GM12878 (cell line): ENCODE results near the gene CSNK2A1. TPM values are rescaled to one million over a fixed set of nuclear protein-coding genes. Genes with fewer than 3 reads are reported as not detected.

Source experiments
- BACH1 ChIP-seq: fragments of 450-650 bp; IDR thresholded peaks from 2 replicates; pipeline ENCODE4 v1.6.1; 2017; ENCODE audit warnings: mild to moderate bottlenecking, borderline replicate concordance
- CHD4 ChIP-seq: fragments of 200-600 bp; sonication (generic); IDR thresholded peaks from 2 replicates; pipeline ENCODE4 v1.6.1; 2016; ENCODE audit warnings: mild to moderate bottlenecking
- CREM ChIP-seq: IDR thresholded peaks from 2 replicates; pipeline ENCODE4 v1.6.1; 2014; ENCODE audit warnings: antibody characterized with exemption, low read depth
- EP300 ChIP-seq, 2 experiments: fragments of 150-350 bp in 1 of 2; IDR thresholded peaks; 2 replicates each; pipeline ENCODE4 v1.6.1; 2011 to 2012; ENCODE audit warnings: low read depth in 2 of 2, low read length in 2 of 2, borderline replicate concordance in 1 of 2, improper control_type of control experiment in 1 of 2, inconsistent platforms in 1 of 2; ENCODE audit not compliant: control insufficient read depth in 1 of 2
- FOXK2 ChIP-seq: fragments of 450-650 bp; IDR thresholded peaks from 2 replicates; pipeline ENCODE4 v1.6.1; 2017; ENCODE audit warnings: mild to moderate bottlenecking, moderate library complexity
- HCFC1 ChIP-seq: fragments of 150-350 bp; IDR thresholded peaks from 2 replicates; pipeline ENCODE4 v1.6.1; 2014; ENCODE audit warnings: low read length
- NFIC ChIP-seq: IDR thresholded peaks from 2 replicates; pipeline ENCODE4 v1.6.1; 2012; ENCODE audit warnings: low read depth, mild to moderate bottlenecking, inconsistent platforms, low read length, moderate library complexity
- POLR2AphosphoS2 ChIP-seq: IDR thresholded peaks from 2 replicates; pipeline ENCODE4 v1.6.1; 2011; ENCODE audit warnings: low read depth, mild to moderate bottlenecking, low read length, improper control_type of control experiment, moderate library complexity
- POLR2AphosphoS5 ChIP-seq: IDR thresholded peaks from 2 replicates; pipeline ENCODE4 v1.6.1; 2011; ENCODE audit warnings: mild to moderate bottlenecking, low read length, inconsistent platforms
- POU2F2 ChIP-seq: IDR thresholded peaks from 3 replicates; pipeline ENCODE4 v1.6.1; 2011; ENCODE audit warnings: low read depth, mild to moderate bottlenecking, low read length, borderline replicate concordance
- PRDM15 ChIP-seq: fragments of 450-650 bp; formaldehyde crosslinking; IDR thresholded peaks from 2 replicates; pipeline ENCODE4 v1.4.0; 2020; ENCODE audit warnings: mild to moderate bottlenecking, moderate library complexity
- RCOR1 ChIP-seq: conservative IDR thresholded peaks from 2 replicates; pipeline ENCODE4 v1.6.1; 2012; ENCODE audit warnings: low read depth, low read length, improper control_type of control experiment
- REST ChIP-seq: IDR thresholded peaks from 2 replicates; pipeline ENCODE4 v1.6.1; 2012; ENCODE audit warnings: mild to moderate bottlenecking, low read depth, low read length
- SRF ChIP-seq, 2 experiments: IDR thresholded peaks; 2 replicates each; pipeline ENCODE4 v1.6.1; 2011; ENCODE audit warnings: low read depth in 2 of 2, low read length in 2 of 2, mild to moderate bottlenecking in 1 of 2, moderate library complexity in 1 of 2
- STAT1 ChIP-seq: fragments of 450-650 bp; conservative IDR thresholded peaks from 2 replicates; pipeline ENCODE4 v1.6.1; 2014; ENCODE audit warnings: antibody characterized with exemption, mild to moderate bottlenecking
- TARDBP ChIP-seq: IDR thresholded peaks from 2 replicates; pipeline ENCODE4 v1.6.1; 2016; ENCODE audit warnings: borderline replicate concordance
- TCF7 ChIP-seq: IDR thresholded peaks from 2 replicates; pipeline ENCODE4 v1.6.1; 2014; ENCODE audit warnings: antibody characterized with exemption, borderline replicate concordance
- ZNF592 ChIP-seq: fragments of 450-650 bp; IDR thresholded peaks from 2 replicates; pipeline ENCODE4 v1.6.1; 2017; ENCODE audit warnings: mild to moderate bottlenecking, moderate library complexity
- ZSCAN29 ChIP-seq: fragments of 450-650 bp; IDR thresholded peaks from 2 replicates; pipeline ENCODE4 v1.6.1; 2017; ENCODE audit warnings: mild to moderate bottlenecking, moderate library complexity
- polyA plus RNA-seq, 11 experiments: library from polyadenylated mRNA; depleted of rRNA in 4 of 11; unstranded in 6 of 11; stranded (reverse) in 5 of 11; fragments of >200 nt; fragmentation: Nextera tagmentation in 4 of 11; fragmentation: Illumina TruSeq in 1 of 11; extraction: Ambion mirVana in 4 of 11; extraction: Trizol in 1 of 11; gene quantifications; 1 replicate in 1 of 11; 2 replicates in 10 of 11; pipeline versions ENCODE4 v1.2.1 to v1.2.3, GENCODE V29; 2011 to 2016; ENCODE audit warnings: inconsistent platforms in 2 of 11, missing spikeins in 2 of 11, low read depth in 1 of 11
- total RNA-seq, 4 experiments: library from RNA; depleted of rRNA in 3 of 4; stranded (reverse); fragments of >200 nt in 3 of 4; fragmentation: Illumina TruSeq in 1 of 4; extraction: Trizol in 1 of 4; gene quantifications; 2 replicates each; pipeline versions ENCODE4 v1.2.1 to v1.2.3, GENCODE V29; 2013 to 2021

CSNK2A1 gene
- total and polyA plus RNA-seq, 10 of the 15 experiments (the other 5 are each of a cell fraction or from before 2014, with no cell fraction given), result 47.6 to 199 (median 95.0) TPM

- TF ChIP-seq ZSCAN29 (no peak), TARDBP (peak; percentile 82; the same call in 1 of the 2 replicates), REST (no peak), ZNF592 (no peak), HCFC1 (peak; percentile 78), BACH1 (peak; percentile 25; the same call in 1 of the 2 replicates), STAT1 (peak; percentile 35; the same call in 1 of the 2 replicates), FOXK2 (peak; percentile 98), POLR2AphosphoS5 (peak; percentile 92), POU2F2 (0 out of 3 replicates have a peak, but pooled peaks have one; percentile 16), PRDM15 (CRISPR knock-in tag) (no peak), CHD4 (no peak), CREM (0 out of 2 replicates have a peak, but pooled peaks have one; percentile 46), SRF (IDR thresholded peaks at IDR 0.05; ENCODE audit: low read depth in 2 of 2, low read length in 2 of 2) (peak in 1 of 2 experiments; percentile 39; a peak in 1 of 4 replicates), EP300 (IDR thresholded peaks at IDR 0.05; ENCODE audit: borderline replicate concordance in 1 of 2, control insufficient read depth in 1 of 2, low read depth in 2 of 2, low read length in 2 of 2) (no peak), POLR2AphosphoS2 (peak; percentile 72; the same call in 1 of the 2 replicates), NFIC (no peak; the same call in 1 of the 2 replicates), TCF7 (peak; percentile 17; the same call in 1 of the 2 replicates), RCOR1 (no peak)
Measured at GRCh38 chr20:543369-544152, at the start of gene CSNK2A1 (continued).
